ENCODE data around the gene BRD3.

DNA sequence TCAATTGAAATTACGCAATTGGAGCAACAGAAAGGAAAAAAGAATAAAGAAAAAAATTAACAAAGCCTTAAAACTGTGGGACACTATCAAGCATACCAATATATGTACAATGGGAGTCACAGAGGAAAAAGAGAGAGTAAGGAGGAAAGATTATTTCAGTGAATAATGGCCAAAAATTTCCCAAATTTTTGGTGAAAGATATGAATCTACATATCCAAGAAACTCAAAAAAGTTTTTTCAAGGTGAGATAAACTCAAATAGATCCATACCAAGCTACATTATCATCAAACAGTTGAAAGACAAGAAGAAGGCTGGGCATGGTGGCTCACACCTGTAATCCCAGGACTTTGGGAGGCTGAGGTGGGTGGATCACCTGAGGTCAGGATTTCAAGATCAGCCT, 8.8 kb upstream of the BRD3 start:
- TF ChIP-seq CTCF (conservative IDR thresholded peaks at IDR 0.05): no peak
- no peak for TF ChIP-seq EZH2 (IDR thresholded peaks at IDR 0.05; ENCODE audit: low read depth)
